Dermis blood vessel endothelial cell (primary cell): Measurements from ENCODE around the gene PLCD1. TPM values are rescaled to one million over a fixed set of nuclear protein-coding genes. Genes with fewer than 3 reads are reported as not detected.
"Not testable (repeated sequence)": the region's sequence is repeated elsewhere in the genome, so short reads cannot be mapped to it uniquely, and the experiment has no call there.

Experiments used
- DNase-seq: peaks from one replicate; pipeline ENCODE4 v3.0.0; 2010
- total RNA-seq: library from RNA; depleted of rRNA; stranded (reverse); fragments of >200 nt; gene quantifications from 2 replicates; pipeline ENCODE4 v1.2.3, GENCODE V29; 2014

PLCD1 gene
- total RNA-seq, 1 donor from 2014 or later, result 20.4 TPM

- no peak for DNase-seq
These were observed 31.6 kb downstream of the PLCD1 start for GRCh38 chr3:37997791-37998370.

DNA sequence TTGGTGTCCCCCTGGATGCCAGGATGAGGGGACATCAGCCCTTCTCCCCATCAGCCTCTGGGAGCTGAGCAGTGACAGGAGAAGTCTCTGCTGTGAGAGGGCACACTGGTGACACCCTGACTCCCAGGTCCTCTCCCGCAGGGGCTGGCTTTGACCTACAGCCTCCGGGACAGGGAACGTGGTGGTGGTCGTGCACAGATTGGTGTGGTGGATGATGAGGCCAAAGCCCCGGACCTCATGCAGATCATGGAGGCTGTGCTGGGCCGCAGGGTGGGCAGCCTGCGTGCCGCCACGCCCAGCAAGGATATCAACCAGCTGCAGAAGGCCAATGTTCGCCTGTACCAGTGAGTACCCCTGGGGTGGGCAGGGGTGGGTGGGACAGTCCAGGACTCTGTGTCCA is 32.1 kb downstream of the PLCD1 start:
- DNase-seq, result no peak

DNA sequence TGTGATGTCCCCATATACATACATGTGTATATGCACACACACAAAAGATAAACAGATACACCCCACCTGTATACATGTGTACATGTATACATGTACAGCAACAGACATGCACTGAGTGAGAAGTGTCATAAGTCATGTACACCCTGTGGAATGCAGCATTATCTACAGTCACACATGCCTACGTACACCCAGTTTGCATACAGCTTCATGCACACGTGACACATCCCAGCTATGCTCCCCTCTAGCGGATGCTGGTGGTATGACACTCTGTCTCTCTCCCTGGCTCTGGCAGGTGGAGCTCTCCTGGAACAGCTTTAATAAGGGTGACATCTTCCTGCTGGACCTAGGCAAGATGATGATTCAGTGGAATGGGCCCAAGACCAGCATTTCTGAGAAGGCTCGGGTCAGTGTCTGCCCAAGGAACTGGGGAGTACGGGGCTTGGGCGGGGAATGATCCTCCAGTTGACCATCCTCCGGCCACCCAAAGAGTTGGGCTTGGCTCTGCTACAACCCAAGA is 32.6 kb downstream of the PLCD1 start:
- DNase-seq, result peak; percentile 93

DNA sequence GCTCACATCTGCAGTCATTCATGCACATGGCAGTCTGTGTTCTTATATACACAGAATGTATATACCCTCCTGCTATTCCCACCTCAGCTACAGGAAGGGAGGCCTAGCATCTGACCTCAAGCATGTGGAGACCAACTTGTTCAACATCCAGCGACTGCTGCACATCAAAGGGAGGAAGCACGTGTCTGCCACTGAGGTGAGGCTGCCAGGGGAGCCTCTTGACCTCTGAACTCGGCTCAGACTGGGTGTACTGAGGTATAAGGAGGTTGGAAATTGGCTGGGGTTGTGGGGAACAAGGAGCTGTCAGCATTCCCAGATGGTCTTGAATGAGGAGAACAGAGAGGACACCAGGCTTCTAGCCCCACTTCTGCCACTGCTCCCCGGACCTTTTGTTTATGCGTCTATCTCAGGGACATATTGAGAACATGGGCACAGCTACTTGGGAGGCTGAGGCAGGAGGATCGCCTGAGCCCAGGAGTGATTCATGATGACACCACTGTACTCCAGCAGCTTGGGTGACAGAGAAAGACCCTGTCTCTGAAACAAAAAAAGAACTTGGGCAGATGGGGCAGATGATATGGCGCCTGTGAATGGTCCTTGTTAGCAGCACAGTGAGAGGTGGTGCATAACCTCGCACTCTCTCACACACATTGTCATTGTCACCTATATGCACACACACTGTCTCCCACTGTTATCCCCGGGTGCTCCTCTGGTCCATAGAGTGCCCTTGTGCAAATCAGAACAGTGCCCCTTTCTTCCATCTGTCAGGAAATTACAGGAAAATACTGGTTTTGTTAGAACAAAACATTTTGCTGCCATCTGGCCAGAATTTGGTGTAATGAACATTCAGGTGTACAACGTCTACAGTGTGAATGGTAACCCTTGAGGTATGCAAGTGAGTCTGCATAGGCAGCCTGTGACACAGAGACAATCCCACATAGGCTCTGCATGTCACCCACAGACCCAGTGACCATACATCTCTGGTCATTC is 33.5 kb downstream of the PLCD1 start:
- no peak for DNase-seq

GRCh38 chr3:37994639-37994972 is 34.8 kb downstream of the PLCD1 start:
- DNase-seq, result no peak

DNA sequence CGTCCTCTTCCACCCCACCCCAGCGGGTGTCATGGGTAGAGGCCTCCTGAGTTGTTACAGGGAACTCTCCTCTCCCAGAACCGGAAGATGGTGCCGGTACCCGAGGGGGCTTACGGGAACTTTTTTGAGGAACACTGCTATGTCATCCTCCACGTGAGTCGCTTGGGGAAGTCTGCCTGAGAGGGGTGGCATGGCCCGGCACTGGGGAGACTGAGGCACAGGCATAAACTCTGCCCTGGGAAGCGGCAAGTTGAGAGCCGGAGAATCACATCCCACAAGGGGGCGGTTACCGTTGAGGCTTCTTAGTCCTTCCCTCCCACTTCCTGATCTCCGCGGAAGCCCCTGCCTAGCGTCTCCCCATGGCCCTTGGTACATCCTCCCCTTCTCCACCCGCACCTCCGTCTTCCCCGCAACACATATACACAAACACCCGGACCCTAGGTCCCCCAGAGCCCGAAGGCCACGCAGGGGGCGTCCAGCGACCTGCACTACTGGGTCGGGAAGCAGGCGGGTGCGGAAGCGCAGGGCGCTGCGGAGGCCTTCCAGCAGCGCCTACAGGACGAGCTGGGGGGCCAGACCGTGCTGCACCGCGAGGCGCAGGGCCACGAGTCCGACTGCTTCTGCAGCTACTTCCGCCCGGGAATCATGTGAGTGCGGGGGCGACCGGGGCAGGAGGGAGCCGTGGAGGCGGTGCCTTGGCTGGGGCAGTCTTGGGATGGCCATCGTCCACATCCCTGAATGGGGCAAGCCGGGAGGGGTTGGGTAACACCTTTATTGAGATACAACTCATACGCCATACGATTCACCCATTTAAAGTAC is 35.4 kb downstream of the PLCD1 start:
- peak; percentile 81 for DNase-seq

DNA sequence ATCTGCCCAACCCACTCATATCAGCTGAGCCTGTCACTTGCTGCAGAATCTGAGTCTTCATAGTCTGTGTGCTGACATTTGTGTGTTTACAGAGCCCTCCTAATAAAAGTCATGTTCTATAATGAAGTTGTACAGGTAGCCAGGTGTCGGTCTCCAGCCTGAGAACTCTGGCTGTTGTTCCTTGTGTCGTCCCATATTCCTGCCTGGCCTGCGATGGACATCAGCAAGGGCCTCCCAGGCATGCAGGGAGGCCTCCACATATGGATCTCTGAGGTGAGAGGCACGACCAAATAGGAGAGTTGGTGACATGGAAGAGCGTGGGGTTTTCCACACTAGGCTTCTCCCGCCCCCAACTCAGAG is 36.0 kb downstream of the PLCD1 start:
- no peak for DNase-seq

DNA sequence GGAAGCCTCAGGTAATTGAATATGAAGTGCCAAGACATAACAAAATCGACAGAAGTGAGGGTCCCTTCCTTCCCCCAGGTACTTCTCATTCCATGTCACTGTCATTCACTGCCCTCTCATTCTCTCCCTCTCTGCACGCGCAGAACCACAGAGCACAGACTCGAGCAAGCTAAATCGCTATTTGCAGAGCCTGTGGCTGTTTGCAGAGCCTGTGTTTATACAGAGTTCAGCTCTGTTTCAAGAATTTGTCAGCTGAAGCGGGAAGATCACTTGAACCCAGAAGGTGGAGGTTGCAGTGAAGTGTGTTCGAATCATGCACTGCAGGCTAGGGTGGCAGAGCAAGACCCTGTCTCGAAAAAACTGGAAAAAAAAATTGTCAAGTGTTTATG is 36.4 kb downstream of the PLCD1 start:
- DNase-seq, result no peak

GRCh38 chr3:37992271-37993066 is 37.0 kb downstream of the PLCD1 start:
- DNase-seq, result no peak

DNA sequence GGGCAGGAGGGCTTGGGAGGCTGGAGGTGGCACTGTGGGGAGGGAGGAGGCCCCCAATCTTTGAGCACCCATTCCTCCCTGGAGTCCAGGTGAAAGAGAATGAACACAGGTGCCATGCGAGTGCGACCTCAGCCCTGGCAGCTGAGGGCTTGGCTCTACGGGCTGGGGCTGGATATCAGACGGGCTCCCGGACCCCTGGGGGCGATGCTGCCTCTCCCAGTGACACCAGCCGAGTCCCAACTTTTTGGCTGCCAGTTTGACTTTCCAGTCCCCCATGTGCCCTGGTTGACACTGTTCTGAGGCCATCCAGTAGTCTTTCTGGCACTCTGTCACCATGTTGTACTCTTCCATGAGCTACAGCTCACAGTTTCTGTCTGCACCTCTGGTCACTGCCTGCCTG is 37.6 kb downstream of the PLCD1 start:
- no peak for DNase-seq

- DNase-seq, result no peak
These were observed 38.3 kb downstream of the PLCD1 start for GRCh38 chr3:37991109-37991508.

DNA sequence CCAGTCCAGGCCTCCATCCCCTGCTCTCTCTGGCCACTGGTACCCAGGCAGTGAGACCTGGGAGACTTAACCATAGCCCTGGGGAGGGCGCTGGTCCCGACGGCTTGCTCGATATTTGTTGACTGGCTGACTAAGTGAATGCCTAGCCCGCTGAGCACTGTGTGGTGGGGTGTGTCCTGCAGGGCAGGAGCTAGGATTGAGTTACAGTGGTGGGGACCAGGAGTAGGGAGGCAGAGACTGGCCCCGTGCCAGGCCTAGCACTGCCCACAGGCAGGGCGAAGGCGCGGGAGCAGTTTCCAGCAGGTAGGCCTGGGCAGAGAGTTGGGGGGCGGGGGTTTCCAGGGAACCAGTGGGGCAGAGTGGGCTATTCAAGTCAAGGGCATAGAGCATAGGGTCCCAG is 38.9 kb downstream of the PLCD1 start, which contains the start of gene VILL:
Gene VILL, plus strand, starts transcription at position 260 of the 400 bp plus-strand sequence. CDS start 2,887 bp downstream, outside the sequence.
- no peak for DNase-seq

DNA sequence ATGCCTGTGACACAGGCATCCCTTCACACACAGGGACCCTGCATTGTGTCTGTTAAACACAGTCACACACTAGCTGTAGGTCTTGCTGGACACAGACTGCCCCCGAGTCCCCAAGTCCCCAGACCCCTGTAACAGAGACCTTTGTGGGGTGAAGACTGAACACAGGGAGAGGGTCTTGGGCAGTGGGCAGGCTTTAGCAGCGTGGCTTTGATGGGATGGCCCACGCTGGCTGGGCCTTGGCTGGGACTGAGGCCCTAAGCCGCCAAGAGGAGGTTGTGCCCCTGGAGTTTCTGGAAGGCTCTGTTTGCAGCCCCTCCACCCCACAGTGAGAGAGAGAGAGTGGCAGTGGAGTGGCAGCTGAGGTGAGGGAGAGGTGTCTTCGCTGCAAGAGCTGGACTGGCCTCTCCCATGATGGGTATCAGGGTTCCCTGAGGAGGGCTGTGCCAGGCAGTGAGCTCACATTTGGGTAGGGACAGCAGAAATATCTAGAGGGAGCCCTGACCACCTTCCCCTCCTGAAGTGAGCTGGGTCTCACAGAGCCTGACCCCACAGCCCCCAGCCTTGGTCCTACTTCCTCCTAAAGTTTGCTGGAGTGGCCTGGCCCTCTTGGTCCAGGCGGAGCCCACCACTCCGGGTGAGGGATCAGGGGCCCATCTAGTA is 39.5 kb downstream of the PLCD1 start:
- DNase-seq, result no peak

GRCh38 chr3:37988931-37989525 is 40.4 kb downstream of the PLCD1 start:
- DNase-seq, result no peak

GRCh38 chr3:37988376-37988775 is 41.1 kb downstream of the PLCD1 start:
- not testable (repeated sequence) for DNase-seq

- no peak for DNase-seq
These were observed 41.7 kb downstream of the PLCD1 start for GRCh38 chr3:37987751-37988179.

GRCh38 chr3:37987315-37987697 is 42.1 kb downstream of the PLCD1 start:
- DNase-seq, result no peak

- no peak for DNase-seq
These were observed 42.7 kb downstream of the PLCD1 start for GRCh38 chr3:37986479-37987314.

DNA sequence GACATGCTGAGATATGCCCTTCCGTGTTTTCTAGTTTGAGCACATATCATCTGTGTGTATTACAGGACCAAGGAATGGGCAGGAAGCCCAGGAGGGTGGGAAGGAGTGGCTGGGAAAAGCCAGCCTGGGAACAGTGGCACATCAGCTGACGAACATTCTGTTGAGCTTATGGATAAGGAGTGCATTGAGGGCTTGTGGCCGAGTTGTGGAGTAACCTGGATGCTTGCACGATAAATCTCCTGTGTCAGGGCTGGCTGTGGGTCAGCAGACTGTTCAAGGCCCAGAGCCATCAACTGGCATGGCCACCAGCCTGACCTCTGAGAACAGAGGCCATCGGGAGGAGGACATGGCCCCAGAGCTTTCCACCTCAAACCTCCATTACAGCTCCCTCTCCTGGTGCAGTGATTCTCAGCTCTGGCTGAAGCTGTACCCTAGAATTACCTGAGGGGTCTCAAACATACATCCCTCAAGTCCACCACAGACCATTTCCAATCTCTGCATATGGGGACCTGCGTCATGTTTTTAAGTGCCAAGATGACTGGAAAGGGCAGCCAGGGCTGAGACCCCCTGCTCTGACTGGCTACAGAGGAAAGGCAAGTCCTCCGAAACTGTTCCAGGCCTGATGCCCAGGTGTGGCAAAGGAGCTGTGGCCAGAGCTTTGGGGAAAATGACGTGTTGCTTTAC is 43.7 kb downstream of the PLCD1 start:
- no peak for DNase-seq

- DNase-seq, result no peak
These were observed 44.8 kb downstream of the PLCD1 start for GRCh38 chr3:37984596-37984995.
